ENCODE results near the gene ZNF783.

The ZNF783 gene

GRCh38 chr7:149261829-149262617, at the start of gene ZNF783:
TSS of gene ZNF783 (plus strand) at chr7:149262196. CDS start at chr7:149262334, 138 bp downstream.
- Histone ChIP-seq H3K36me3 (ENCODE audit: insufficient read depth, low read length) (peaks cover 13% of the 10 kb centered on the region), H2AFZ (ENCODE audit: low read length) (peak within 1 kb of the TSS; percentile 97), H3K27ac (ENCODE audit: low read depth, low read length, poor library complexity, severe bottlenecking) (peak within 1 kb of the TSS; percentile 45)

GRCh38 chr7:149214020-149214720, 47.8 kb upstream of the ZNF783 start:
- H3K9ac ChIP-seq (ENCODE audit: low read length): no peak overlapping the region
- H3K27me3 ChIP-seq (ENCODE audit: insufficient read depth, low read length): no peaks in the 10 kb centered on the region
- H3K9me3 ChIP-seq (ENCODE audit: low read length): no peaks in the 10 kb centered on the region
- no peaks in the 10 kb centered on the region for H3K4me1 ChIP-seq (ENCODE audit: insufficient read depth, low read length, severe bottlenecking)
- H3F3A ChIP-seq (ENCODE audit: insufficient read depth, low read length): no peaks in the 10 kb centered on the region
- no peak overlapping the region for H3K4me3 ChIP-seq (ENCODE audit: low read depth, low read length, poor library complexity, severe bottlenecking)
- H3K9me2 ChIP-seq (ENCODE audit: low read depth, low read length): no peaks in the 10 kb centered on the region
- no peaks in the 10 kb centered on the region for H3K79me2 ChIP-seq (ENCODE audit: insufficient read depth, low read length)
- no peak overlapping the region for H2AFZ ChIP-seq (ENCODE audit: low read length)
- TF ChIP-seq EZH2 (IDR thresholded peaks at IDR 0.05; ENCODE audit: borderline replicate concordance, low read length) (no peak), CTCF (IDR thresholded peaks at IDR 0.05; ENCODE audit: low read length) (no peak)
- peaks cover 82% of the 10 kb centered on the region for H3K36me3 ChIP-seq (ENCODE audit: insufficient read depth, low read length)
- no peaks in the 10 kb centered on the region for H4K20me1 ChIP-seq (ENCODE audit: insufficient read depth, low read length)
- no peak overlapping the region for H3K27ac ChIP-seq (ENCODE audit: low read depth, low read length, poor library complexity, severe bottlenecking)
- no peak overlapping the region for H3K4me2 ChIP-seq (ENCODE audit: low read length)

More at GRCh38 chr7:149261829-149262617, at the start of gene ZNF783:
- Histone ChIP-seq H3K4me1 (ENCODE audit: insufficient read depth, low read length, severe bottlenecking) (peaks cover 27% of the 10 kb centered on the region), H3K9me3 (ENCODE audit: low read length) (no peaks in the 10 kb centered on the region), H3K4me2 (ENCODE audit: low read length) (peak within 1 kb of the TSS; percentile 100), H3K4me3 (ENCODE audit: low read depth, low read length, poor library complexity, severe bottlenecking) (peak within 1 kb of the TSS; percentile 87), H3K27me3 (ENCODE audit: insufficient read depth, low read length) (no peaks in the 10 kb centered on the region), H3K79me2 (ENCODE audit: insufficient read depth, low read length) (no peaks in the 10 kb centered on the region), H4K20me1 (ENCODE audit: insufficient read depth, low read length) (no peaks in the 10 kb centered on the region), H3K9ac (ENCODE audit: low read length) (peak within 1 kb of the TSS; percentile 96), H3K9me2 (ENCODE audit: low read depth, low read length) (no peaks in the 10 kb centered on the region), H3F3A (ENCODE audit: insufficient read depth, low read length) (peaks cover 8% of the 10 kb centered on the region; the same call in 1 of the 2 replicates)
- TF ChIP-seq CTCF (IDR thresholded peaks at IDR 0.05; ENCODE audit: low read length): peak; percentile 77
- TF ChIP-seq EZH2 (IDR thresholded peaks at IDR 0.05; ENCODE audit: borderline replicate concordance, low read length): no peak

DNA sequence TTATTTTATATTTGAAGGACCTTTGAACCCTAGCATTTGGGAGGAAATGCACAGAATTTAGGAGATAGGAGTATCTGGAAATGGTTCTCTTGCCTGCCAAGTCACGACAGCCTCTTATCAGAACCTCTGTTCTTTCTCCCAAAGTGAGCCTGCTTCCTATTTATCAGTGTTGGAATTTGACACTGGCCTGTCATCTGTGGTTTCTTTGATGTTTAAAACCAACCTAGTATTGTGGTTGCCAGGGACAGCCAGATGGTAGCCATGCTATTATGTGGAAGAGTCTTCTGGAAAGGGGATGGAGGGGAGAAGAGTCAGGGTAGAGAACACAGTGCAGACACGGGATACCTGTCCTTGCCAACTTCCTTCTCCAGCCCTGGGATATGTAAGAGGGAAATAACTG, 45.6 kb upstream of the ZNF783 start:
- Histone ChIP-seq H2AFZ (ENCODE audit: low read length) (no peak overlapping the region), H3K27ac (ENCODE audit: low read depth, low read length, poor library complexity, severe bottlenecking) (no peak overlapping the region), H4K20me1 (ENCODE audit: insufficient read depth, low read length) (no peaks in the 10 kb centered on the region), H3K36me3 (ENCODE audit: insufficient read depth, low read length) (peaks cover 66% of the 10 kb centered on the region), H3K79me2 (ENCODE audit: insufficient read depth, low read length) (no peaks in the 10 kb centered on the region), H3K4me2 (ENCODE audit: low read length) (no peak overlapping the region), H3F3A (ENCODE audit: insufficient read depth, low read length) (no peaks in the 10 kb centered on the region), H3K4me3 (ENCODE audit: low read depth, low read length, poor library complexity, severe bottlenecking) (no peak overlapping the region), H3K4me1 (ENCODE audit: insufficient read depth, low read length, severe bottlenecking) (no peaks in the 10 kb centered on the region), H3K9ac (ENCODE audit: low read length) (no peak overlapping the region), H3K9me3 (ENCODE audit: low read length) (no peaks in the 10 kb centered on the region), H3K9me2 (ENCODE audit: low read depth, low read length) (no peaks in the 10 kb centered on the region), H3K27me3 (ENCODE audit: insufficient read depth, low read length) (no peaks in the 10 kb centered on the region)
- TF ChIP-seq EZH2 (IDR thresholded peaks at IDR 0.05; ENCODE audit: borderline replicate concordance, low read length) (no peak), CTCF (IDR thresholded peaks at IDR 0.05; ENCODE audit: low read length) (no peak)

Measured in OCI-LY1 (cell line).